Activated CD4-positive, alpha-beta T cell treated with anti-CD3 and anti-CD28 coated beads, Interleukin-10, Interleukin-2, amounts not matched to agents 100 ng/mL and 50 ng/mL, durations not matched to agents 16 hours and 8 hours (primary cell): Measurements from ENCODE around the gene ACVR1B.
"Not testable (repeated sequence)": the region's sequence is repeated elsewhere in the genome, so short reads cannot be mapped to it uniquely, and the experiment has no call there.

Source experiments
- DNase-seq: peaks from one replicate; pipeline ENCODE4 v3.0.0-alpha.2; 2020

ACVR1B gene

GRCh38 chr12:51972422-51972812 lies 20.9 kb downstream of the ACVR1B start:
- peak; percentile 24 for DNase-seq

- peak; percentile 83 for DNase-seq
These were observed 21.4 kb downstream of the ACVR1B start for GRCh38 chr12:51972849-51973273.

- no peak for DNase-seq
These were observed 22.1 kb downstream of the ACVR1B start for GRCh38 chr12:51973560-51973959.

- peak; percentile 30 for DNase-seq
These were observed 23.1 kb downstream of the ACVR1B start for GRCh38 chr12:51974646-51975045.

- DNase-seq, result no peak
These were observed 23.7 kb downstream of the ACVR1B start for GRCh38 chr12:51975196-51975595.

GRCh38 chr12:51976376-51977160 lies 25.1 kb downstream of the ACVR1B start:
- DNase-seq, result no peak

- no peak for DNase-seq
These were observed 25.8 kb downstream of the ACVR1B start for GRCh38 chr12:51977320-51977753.

- DNase-seq, result not testable (repeated sequence)
These were observed 27.8 kb downstream of the ACVR1B start for GRCh38 chr12:51979306-51979705.

GRCh38 chr12:51980051-51980808 lies 28.7 kb downstream of the ACVR1B start:
- DNase-seq, result peak; percentile 76

GRCh38 chr12:51980809-51981127 lies 29.3 kb downstream of the ACVR1B start:
- DNase-seq, result no peak

- no peak for DNase-seq
These were observed 33.2 kb downstream of the ACVR1B start for GRCh38 chr12:51984657-51985056.

- DNase-seq, result no peak
These were observed 33.8 kb downstream of the ACVR1B start for GRCh38 chr12:51985154-51985835.

GRCh38 chr12:51986834-51987233 lies 35.3 kb downstream of the ACVR1B start:
- DNase-seq, result no peak

- DNase-seq, result no peak
These were observed 40.7 kb downstream of the ACVR1B start for GRCh38 chr12:51992246-51992645.

GRCh38 chr12:51994539-51994820 lies 43.0 kb downstream of the ACVR1B start:
- no peak for DNase-seq

GRCh38 chr12:51994959-51995358 lies 43.5 kb downstream of the ACVR1B start:
- no peak for DNase-seq

- no peak for DNase-seq
These were observed 45.6 kb downstream of the ACVR1B start for GRCh38 chr12:51997136-51997535.

GRCh38 chr12:52003016-52003550 lies 51.6 kb downstream of the ACVR1B start:
- DNase-seq, result no peak

GRCh38 chr12:52003591-52003990 lies 52.1 kb downstream of the ACVR1B start:
- no peak for DNase-seq

- no peak for DNase-seq
These were observed 52.6 kb downstream of the ACVR1B start for GRCh38 chr12:52004042-52004648.

GRCh38 chr12:52005218-52005902 lies 53.9 kb downstream of the ACVR1B start:
- no peak for DNase-seq

GRCh38 chr12:52005903-52006703 lies 54.6 kb downstream of the ACVR1B start:
- no peak for DNase-seq
